Chondrocyte (in vitro differentiated cells): ENCODE data around the gene MRPS35. TPM values are rescaled to one million over a fixed set of nuclear protein-coding genes. Genes with fewer than 3 reads are reported as not detected.

Source experiments
- DNase-seq: peaks from one replicate; pipeline ENCODE4 v3.0.0; 2021; ENCODE audit warnings: mixed read lengths, low spot score
- H3K27ac Mint-ChIP-seq: one replicate; pipeline ENCODE4 v1.8.0; 2021; ENCODE audit warnings: mild to moderate bottlenecking, moderate library complexity, mixed read lengths; ENCODE audit not compliant: unreplicated experiment
- H3K27me3 Mint-ChIP-seq: 2 replicates; pipeline ENCODE4 v1.8.0; 2021; ENCODE audit warnings: low read depth, mixed read lengths
- H3K36me3 Mint-ChIP-seq: 2 replicates; pipeline ENCODE4 v1.8.0; 2021; ENCODE audit warnings: low read depth, mixed read lengths
- H3K4me1 Mint-ChIP-seq: 2 replicates; pipeline ENCODE4 v1.8.0; 2021; ENCODE audit warnings: low read depth, mild to moderate bottlenecking, mixed read lengths
- H3K4me3 Mint-ChIP-seq: one replicate; pipeline ENCODE4 v1.8.0; 2021; ENCODE audit warnings: mild to moderate bottlenecking, moderate library complexity, mixed read lengths; ENCODE audit not compliant: unreplicated experiment
- H3K9me3 Mint-ChIP-seq: 2 replicates; pipeline ENCODE4 v1.8.0; 2021; ENCODE audit warnings: low read depth, mixed read lengths
- CTCF ChIP-seq: fragments of 200-600 bp; sonication (generic); IDR thresholded peaks from 2 replicates; pipeline ENCODE4 v1.5.0; 2021; ENCODE audit warnings: antibody characterized with exemption, mild to moderate bottlenecking, moderate library complexity
- total RNA-seq: library from RNA; stranded (reverse); gene quantifications from 3 replicates; pipeline ENCODE4 v1.2.1, GENCODE V29; 2021

MRPS35 gene
- total RNA-seq, 1 donor from 2014 or later, result 33.1 TPM

- Mint-ChIP-seq H3K4me1 (peaks cover 41% of the 10 kb centered on the region), H3K27me3 (no peaks in the 10 kb centered on the region), H3K4me3 (peak overlapping the region; percentile 28), H3K36me3 (peaks cover 34% of the 10 kb centered on the region), H3K9me3 (no peaks in the 10 kb centered on the region), H3K27ac (peak overlapping the region; percentile 79)
- TF ChIP-seq CTCF, result no peak
- no peak for DNase-seq
Measured at GRCh38 chr12:27672643-27673042, 38.0 kb upstream of the MRPS35 start.

- no peaks in the 10 kb centered on the region for H3K9me3 Mint-ChIP-seq
- H3K36me3 Mint-ChIP-seq, result peaks cover 32% of the 10 kb centered on the region
- H3K27me3 Mint-ChIP-seq, result no peaks in the 10 kb centered on the region
- no peak overlapping the region for H3K4me3 Mint-ChIP-seq
- H3K27ac Mint-ChIP-seq, result peak overlapping the region; percentile 79
- peaks cover 37% of the 10 kb centered on the region for H3K4me1 Mint-ChIP-seq
- DNase-seq, result no peak
- TF ChIP-seq CTCF, result no peak
Measured at GRCh38 chr12:27673101-27673718, 37.4 kb upstream of the MRPS35 start.

GRCh38 chr12:27674989-27675388 lies 35.6 kb upstream of the MRPS35 start:
- no peaks in the 10 kb centered on the region for H3K9me3 Mint-ChIP-seq
- H3K36me3 Mint-ChIP-seq, result peaks cover 35% of the 10 kb centered on the region
- H3K27ac Mint-ChIP-seq, result no peak overlapping the region
- no peak for TF ChIP-seq CTCF
- no peak overlapping the region for H3K4me3 Mint-ChIP-seq
- no peak for DNase-seq
- H3K27me3 Mint-ChIP-seq, result no peaks in the 10 kb centered on the region
- H3K4me1 Mint-ChIP-seq, result peaks cover 29% of the 10 kb centered on the region

GRCh38 chr12:27680619-27681018 lies 30.0 kb upstream of the MRPS35 start:
- H3K4me3 Mint-ChIP-seq, result no peak overlapping the region
- no peaks in the 10 kb centered on the region for H3K4me1 Mint-ChIP-seq
- H3K36me3 Mint-ChIP-seq, result peaks cover 46% of the 10 kb centered on the region

GRCh38 chr12:27682534-27682933 lies 28.1 kb upstream of the MRPS35 start:
- Mint-ChIP-seq H3K4me1 (no peaks in the 10 kb centered on the region), H3K27me3 (no peaks in the 10 kb centered on the region), H3K4me3 (no peak overlapping the region), H3K9me3 (no peaks in the 10 kb centered on the region), H3K27ac (no peak overlapping the region), H3K36me3 (peaks cover 44% of the 10 kb centered on the region)
- no peak for TF ChIP-seq CTCF
- no peak for DNase-seq

More at GRCh38 chr12:27680619-27681018, 30.0 kb upstream of the MRPS35 start:
- Mint-ChIP-seq H3K27ac (no peak overlapping the region), H3K27me3 (no peaks in the 10 kb centered on the region), H3K9me3 (no peaks in the 10 kb centered on the region)
- TF ChIP-seq CTCF, result no peak
- DNase-seq, result no peak
